Measurements from ENCODE around the gene CLPTM1L.

DNA sequence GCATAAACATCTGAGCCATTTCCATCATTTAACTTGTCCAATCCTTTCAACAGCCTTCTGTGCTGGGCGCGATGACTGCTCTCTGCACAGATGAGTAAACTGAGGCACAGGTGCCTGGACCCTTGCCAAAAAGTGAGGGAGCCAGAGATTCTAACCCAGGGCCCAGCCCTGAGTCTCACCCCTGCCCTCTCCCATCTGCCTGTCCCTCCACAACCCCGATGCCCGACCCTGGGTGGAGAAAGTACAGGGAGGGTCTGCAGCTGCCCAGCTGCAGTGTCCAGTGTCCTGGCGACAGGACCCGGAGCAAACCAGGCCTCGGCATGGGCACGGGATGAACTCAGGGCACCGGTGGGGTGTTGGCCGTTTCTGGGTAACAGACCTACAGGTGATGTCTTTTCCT, 39.6 kb upstream of the CLPTM1L start:
- TF ChIP-seq ATF2 (tag by site-specific recombination; IDR thresholded peaks at IDR 0.05; ENCODE audit: low read depth) (no peak), ZNF138 (tag by site-specific recombination; IDR thresholded peaks at IDR 0.05; ENCODE audit: borderline replicate concordance) (no peak), TCF7L2 (IDR thresholded peaks at IDR 0.05; ENCODE audit: borderline replicate concordance, low read depth, low read length) (no peak), ZNF76 (tag by site-specific recombination; IDR thresholded peaks at IDR 0.05; ENCODE audit: borderline replicate concordance, low read depth) (no peak), HOXA7 (CRISPR knock-in tag; IDR thresholded peaks at IDR 0.05; ENCODE audit: borderline replicate concordance) (no peak), ZNF433 (tag by site-specific recombination; IDR thresholded peaks at IDR 0.05; ENCODE audit: low read depth) (no peak), ZNF776 (tag by site-specific recombination; IDR thresholded peaks at IDR 0.05; ENCODE audit: borderline replicate concordance) (no peak), INSM2 (tag by site-specific recombination; IDR thresholded peaks at IDR 0.05) (no peak), ZNF155 (tag by site-specific recombination; IDR thresholded peaks at IDR 0.05) (no peak)
- TF ChIP-seq, protein P1, sequence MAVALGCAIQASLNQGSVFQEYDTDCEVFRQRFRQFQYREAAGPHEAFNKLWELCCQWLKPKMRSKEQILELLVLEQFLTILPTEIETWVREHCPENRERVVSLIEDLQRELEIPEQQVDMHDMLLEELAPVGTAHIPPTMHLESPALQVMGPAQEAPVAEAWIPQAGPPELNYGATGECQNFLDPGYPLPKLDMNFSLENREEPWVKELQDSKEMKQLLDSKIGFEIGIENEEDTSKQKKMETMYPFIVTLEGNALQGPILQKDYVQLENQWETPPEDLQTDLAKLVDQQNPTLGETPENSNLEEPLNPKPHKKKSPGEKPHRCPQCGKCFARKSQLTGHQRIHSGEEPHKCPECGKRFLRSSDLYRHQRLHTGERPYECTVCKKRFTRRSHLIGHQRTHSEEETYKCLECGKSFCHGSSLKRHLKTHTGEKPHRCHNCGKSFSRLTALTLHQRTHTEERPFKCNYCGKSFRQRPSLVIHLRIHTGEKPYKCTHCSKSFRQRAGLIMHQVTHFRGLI (tag by site-specific recombination; IDR thresholded peaks at IDR 0.05), result no peak
- TF ChIP-seq, protein P2, sequence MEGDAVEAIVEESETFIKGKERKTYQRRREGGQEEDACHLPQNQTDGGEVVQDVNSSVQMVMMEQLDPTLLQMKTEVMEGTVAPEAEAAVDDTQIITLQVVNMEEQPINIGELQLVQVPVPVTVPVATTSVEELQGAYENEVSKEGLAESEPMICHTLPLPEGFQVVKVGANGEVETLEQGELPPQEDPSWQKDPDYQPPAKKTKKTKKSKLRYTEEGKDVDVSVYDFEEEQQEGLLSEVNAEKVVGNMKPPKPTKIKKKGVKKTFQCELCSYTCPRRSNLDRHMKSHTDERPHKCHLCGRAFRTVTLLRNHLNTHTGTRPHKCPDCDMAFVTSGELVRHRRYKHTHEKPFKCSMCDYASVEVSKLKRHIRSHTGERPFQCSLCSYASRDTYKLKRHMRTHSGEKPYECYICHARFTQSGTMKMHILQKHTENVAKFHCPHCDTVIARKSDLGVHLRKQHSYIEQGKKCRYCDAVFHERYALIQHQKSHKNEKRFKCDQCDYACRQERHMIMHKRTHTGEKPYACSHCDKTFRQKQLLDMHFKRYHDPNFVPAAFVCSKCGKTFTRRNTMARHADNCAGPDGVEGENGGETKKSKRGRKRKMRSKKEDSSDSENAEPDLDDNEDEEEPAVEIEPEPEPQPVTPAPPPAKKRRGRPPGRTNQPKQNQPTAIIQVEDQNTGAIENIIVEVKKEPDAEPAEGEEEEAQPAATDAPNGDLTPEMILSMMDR (tag by site-specific recombination; IDR thresholded peaks at IDR 0.05), result no peak
- TF ChIP-seq, protein P3, sequence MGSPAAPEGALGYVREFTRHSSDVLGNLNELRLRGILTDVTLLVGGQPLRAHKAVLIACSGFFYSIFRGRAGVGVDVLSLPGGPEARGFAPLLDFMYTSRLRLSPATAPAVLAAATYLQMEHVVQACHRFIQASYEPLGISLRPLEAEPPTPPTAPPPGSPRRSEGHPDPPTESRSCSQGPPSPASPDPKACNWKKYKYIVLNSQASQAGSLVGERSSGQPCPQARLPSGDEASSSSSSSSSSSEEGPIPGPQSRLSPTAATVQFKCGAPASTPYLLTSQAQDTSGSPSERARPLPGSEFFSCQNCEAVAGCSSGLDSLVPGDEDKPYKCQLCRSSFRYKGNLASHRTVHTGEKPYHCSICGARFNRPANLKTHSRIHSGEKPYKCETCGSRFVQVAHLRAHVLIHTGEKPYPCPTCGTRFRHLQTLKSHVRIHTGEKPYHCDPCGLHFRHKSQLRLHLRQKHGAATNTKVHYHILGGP (tag by site-specific recombination; IDR thresholded peaks at IDR 0.05), result no peak
- TF ChIP-seq, protein P4, sequence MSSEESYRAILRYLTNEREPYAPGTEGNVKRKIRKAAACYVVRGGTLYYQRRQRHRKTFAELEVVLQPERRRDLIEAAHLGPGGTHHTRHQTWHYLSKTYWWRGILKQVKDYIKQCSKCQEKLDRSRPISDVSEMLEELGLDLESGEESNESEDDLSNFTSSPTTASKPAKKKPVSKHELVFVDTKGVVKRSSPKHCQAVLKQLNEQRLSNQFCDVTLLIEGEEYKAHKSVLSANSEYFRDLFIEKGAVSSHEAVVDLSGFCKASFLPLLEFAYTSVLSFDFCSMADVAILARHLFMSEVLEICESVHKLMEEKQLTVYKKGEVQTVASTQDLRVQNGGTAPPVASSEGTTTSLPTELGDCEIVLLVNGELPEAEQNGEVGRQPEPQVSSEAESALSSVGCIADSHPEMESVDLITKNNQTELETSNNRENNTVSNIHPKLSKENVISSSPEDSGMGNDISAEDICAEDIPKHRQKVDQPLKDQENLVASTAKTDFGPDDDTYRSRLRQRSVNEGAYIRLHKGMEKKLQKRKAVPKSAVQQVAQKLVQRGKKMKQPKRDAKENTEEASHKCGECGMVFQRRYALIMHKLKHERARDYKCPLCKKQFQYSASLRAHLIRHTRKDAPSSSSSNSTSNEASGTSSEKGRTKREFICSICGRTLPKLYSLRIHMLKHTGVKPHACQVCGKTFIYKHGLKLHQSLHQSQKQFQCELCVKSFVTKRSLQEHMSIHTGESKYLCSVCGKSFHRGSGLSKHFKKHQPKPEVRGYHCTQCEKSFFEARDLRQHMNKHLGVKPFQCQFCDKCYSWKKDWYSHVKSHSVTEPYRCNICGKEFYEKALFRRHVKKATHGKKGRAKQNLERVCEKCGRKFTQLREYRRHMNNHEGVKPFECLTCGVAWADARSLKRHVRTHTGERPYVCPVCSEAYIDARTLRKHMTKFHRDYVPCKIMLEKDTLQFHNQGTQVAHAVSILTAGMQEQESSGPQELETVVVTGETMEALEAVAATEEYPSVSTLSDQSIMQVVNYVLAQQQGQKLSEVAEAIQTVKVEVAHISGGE (tag by site-specific recombination; conservative IDR thresholded peaks at IDR 0.05; ENCODE audit: low read depth), result no peak

All from HEK293 (cell line).